HCT116 (cell line): ENCODE data around the gene DIO1. TPM values are rescaled to one million over a fixed set of nuclear protein-coding genes. Genes with fewer than 3 reads are reported as not detected.

Experiments
- ATAC-seq: fragments of 200-7000 bp; cut with Tn5 transposase; 2 replicates; pipeline ENCODE4 v1.9.1; 2020; ENCODE audit warnings: mild to moderate bottlenecking, moderate library complexity
- BruUV-seq: library from RNA; stranded (reverse); fragments of 400-500 nt; replicated peaks from 2 replicates; lab custom pipeline; 2021; lab: Mats Ljungman, UMichigan
- CTCF ChIA-PET: fragments of 300-600 bp; sonication (Branson Sonifier 250); formaldehyde crosslinking; loops from one replicate; lab custom pipeline; 2021; ENCODE audit warnings: antibody characterized with exemption; lab: Charles Lee
- POLR2A ChIA-PET: fragments of 300-600, 350-600 bp; sonication (Branson Sonifier 250); formaldehyde crosslinking; loops from one replicate; lab custom pipeline; 2021; ENCODE audit warnings: antibody characterized with exemption; lab: Charles Lee
- RAD21 ChIA-PET, 2 experiments: fragments of 300-600 bp; sonication (Branson Sonifier 250); formaldehyde crosslinking; loops; one replicate each; lab custom pipeline; 2023; ENCODE audit warnings: low total read pairs in 2 of 2; ENCODE audit not compliant: uncharacterized antibody in 2 of 2, unreplicated experiment in 2 of 2, low non-redundant PET in 1 of 2; lab: Charles Lee
- DNase-seq: peaks from one replicate; pipeline ENCODE4 v3.0.0-alpha.2; 2010; ENCODE audit warnings: low read depth, low spot score
- H2AFZ ChIP-seq: fragments of 200-600 bp; shearing (Covaris generic), sonication (generic); 2 replicates; pipeline ENCODE4 v1.6.1; 2017; ENCODE audit warnings: low read depth, mixed run types, mixed read lengths, antibody characterized with exemption, low read length; ENCODE audit not compliant: poor library complexity, severe bottlenecking
- H3K27ac ChIP-seq: 2 replicates; pipeline ENCODE4 v1.5.1; 2012; ENCODE audit warnings: low read depth, low read length
- H3K27me3 ChIP-seq: fragments of 200-600 bp; sonication (generic); 2 replicates; pipeline ENCODE4 v1.6.1; 2016; ENCODE audit warnings: mixed run types, low read length, mixed read lengths; ENCODE audit not compliant: insufficient read depth
- H3K36me3 ChIP-seq, 2 experiments: fragments of 200-500 bp in 1 of 2; fragments of 200-600 bp in 1 of 2; sonication (Bioruptor generic) in 1 of 2; sonication (generic) in 1 of 2; 2 replicates each; pipeline versions ENCODE4 v1.5.1 to v1.6.1; 2014 to 2016; ENCODE audit warnings: low read length in 2 of 2, inconsistent platforms in 1 of 2, mixed read lengths in 1 of 2, mixed run types in 1 of 2; ENCODE audit not compliant: insufficient read depth in 2 of 2, control insufficient read depth in 1 of 2
- H3K4me1 ChIP-seq, 2 experiments: fragments of 200-600 bp in 1 of 2; sonication (generic) in 1 of 2; 2 replicates each; pipeline versions ENCODE4 v1.5.1 to v1.6.1; 2012 to 2017; ENCODE audit warnings: low read length in 2 of 2, inconsistent platforms in 1 of 2, mild to moderate bottlenecking in 1 of 2, mixed read lengths in 1 of 2, mixed run types in 1 of 2, moderate library complexity in 1 of 2; ENCODE audit not compliant: insufficient read depth in 2 of 2, control insufficient read depth in 1 of 2
- H3K4me2 ChIP-seq: fragments of 200-600 bp; sonication (generic); 2 replicates; pipeline ENCODE4 v1.6.1; 2017; ENCODE audit warnings: mixed run types, low read length, mixed read lengths
- H3K4me3 ChIP-seq, 2 experiments: fragments of 200-600 bp in 1 of 2; sonication (generic) in 1 of 2; replicated peaks in 1 of 2; 2 replicates each; pipeline ENCODE4 v1.5.1; 2011 to 2016; ENCODE audit warnings: low read length in 2 of 2, control low read depth in 1 of 2, low read depth in 1 of 2, mild to moderate bottlenecking in 1 of 2, mixed read lengths in 1 of 2, mixed run types in 1 of 2
- H3K79me2 ChIP-seq: fragments of 200-600 bp; sonication (generic); 2 replicates; pipeline ENCODE4 v1.6.1; 2017; ENCODE audit warnings: mild to moderate bottlenecking, mixed run types, low read length, moderate library complexity, mixed read lengths; ENCODE audit not compliant: insufficient read depth
- H3K9ac ChIP-seq: fragments of 200-600 bp; sonication (generic); 2 replicates; pipeline ENCODE4 v1.6.1; 2016; ENCODE audit warnings: low read length, mixed read lengths
- H3K9me2 ChIP-seq: fragments of 200-600 bp; sonication (generic), shearing (Covaris generic); 2 replicates; pipeline ENCODE4 v1.6.1; 2017; ENCODE audit warnings: mixed run types, mild to moderate bottlenecking, moderate library complexity; ENCODE audit not compliant: insufficient read depth
- H3K9me3 ChIP-seq, 2 experiments: fragments of 200-500 bp in 1 of 2; fragments of 200-600 bp in 1 of 2; sonication (Bioruptor generic) in 1 of 2; sonication (generic) in 1 of 2; 2 replicates each; pipeline ENCODE4 v1.6.1; 2014 to 2017; ENCODE audit warnings: low read length in 2 of 2, mixed read lengths in 2 of 2, inconsistent platforms in 1 of 2, low read depth in 1 of 2, mild to moderate bottlenecking in 1 of 2, mixed run types in 1 of 2, moderate library complexity in 1 of 2; ENCODE audit not compliant: control insufficient read depth in 1 of 2, insufficient read depth in 1 of 2
- H4K20me1 ChIP-seq: fragments of 200-600 bp; sonication (generic), shearing (Covaris generic); 2 replicates; pipeline ENCODE4 v1.6.1; 2017; ENCODE audit warnings: mixed run types, mild to moderate bottlenecking, moderate library complexity; ENCODE audit not compliant: insufficient read depth
- EGR1 ChIP-seq: IDR thresholded peaks from 2 replicates; pipeline ENCODE4 v1.6.1; 2012; ENCODE audit warnings: low read depth
- EZH2 ChIP-seq: fragments of 200-600 bp; sonication (generic); IDR thresholded peaks from 2 replicates; pipeline ENCODE4 v1.6.1; 2017; ENCODE audit warnings: antibody characterized with exemption, mixed run types
- EZH2phosphoT487 ChIP-seq: fragments of 200-600 bp; IDR thresholded peaks from 2 replicates; pipeline ENCODE4 v1.6.1; 2018; ENCODE audit warnings: antibody characterized with exemption, borderline replicate concordance
- POLR2AphosphoS5 ChIP-seq: IDR thresholded peaks from 2 replicates; pipeline ENCODE4 v1.6.1; 2011; ENCODE audit warnings: mild to moderate bottlenecking, low read depth, low read length, moderate library complexity
- SRF ChIP-seq: IDR thresholded peaks from 2 replicates; pipeline ENCODE4 v1.6.1; 2012; ENCODE audit warnings: low read depth
- TCF7L2 ChIP-seq: IDR thresholded peaks from 2 replicates; pipeline ENCODE4 v1.7.0; 2011; ENCODE audit warnings: borderline replicate concordance, inconsistent platforms; ENCODE audit not compliant: insufficient read depth, insufficient read length; ENCODE audit errors: extremely low read depth
- ZNF274 ChIP-seq: fragments of 200-500 bp; sonication (Bioruptor generic); IDR thresholded peaks from 2 replicates; pipeline ENCODE4 v1.6.1; 2014; ENCODE audit warnings: mild to moderate bottlenecking, low read depth, low read length, inconsistent platforms
- intact Hi-C: fragments of 100-400 bp; cut with micrococcal nuclease; formaldehyde crosslinking; loops from 2 replicates; pipeline ENCODE4 v1.10.0; 2022
- total RNA-seq: library from RNA; stranded (reverse); gene quantifications from one replicate; pipeline ENCODE4 v1.2.1, GENCODE V29; 2021; ENCODE audit not compliant: unreplicated experiment
- TF ChIP-seq, protein P1 (sequence below): IDR thresholded peaks from 2 replicates; pipeline ENCODE4 v1.6.1; 2012; ENCODE audit warnings: low read depth
- TF ChIP-seq, protein P2 (sequence below), 3 experiments: fragments of 200-600 bp in 1 of 3; sonication (generic) in 1 of 3; IDR thresholded peaks in 2 of 3; conservative IDR thresholded peaks in 1 of 3; 2 replicates each; pipeline ENCODE4 v1.5.1; 2012 to 2017; ENCODE audit warnings: low read depth in 2 of 3, low read length in 2 of 3, antibody characterized with exemption in 1 of 3, borderline replicate concordance in 1 of 3, control low read depth in 1 of 3, mild to moderate bottlenecking in 1 of 3, mixed read lengths in 1 of 3, mixed run types in 1 of 3, moderate library complexity in 1 of 3; ENCODE audit not compliant: insufficient read depth in 1 of 3
- TF ChIP-seq, protein P3 (sequence below): IDR thresholded peaks from 2 replicates; pipeline ENCODE4 v1.6.1; 2012

The DIO1 gene
- total RNA-seq, 1 experiment from 2014 or later: not detected

DNA sequence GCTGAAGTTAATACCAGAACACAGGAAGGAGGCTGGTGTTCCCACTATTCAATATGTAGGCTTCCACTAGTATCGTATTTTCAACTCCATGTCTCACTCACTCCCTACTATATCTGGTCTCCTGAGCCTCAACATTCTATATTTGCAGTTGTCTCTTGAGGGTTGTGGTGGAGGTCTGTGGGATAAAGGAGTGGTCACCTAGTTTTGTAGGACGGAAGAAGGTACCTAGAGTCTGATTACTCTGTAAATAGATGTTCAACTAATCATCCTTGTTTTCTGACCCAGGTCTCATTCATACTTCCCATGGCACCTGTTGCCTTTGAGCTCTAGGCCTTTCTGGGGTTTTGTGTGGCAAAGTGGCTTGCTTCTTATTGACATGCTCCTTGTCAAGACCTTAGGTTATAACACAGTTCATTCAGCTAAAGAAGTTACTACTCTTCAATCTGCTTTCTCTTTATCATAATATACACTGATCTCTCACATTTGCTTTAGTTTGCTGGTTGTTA, 33.4 kb downstream of the DIO1 start:
- Histone ChIP-seq H3K36me3 (peaks cover 10 to 21% of the 10 kb centered on the region in 2 experiments), H3K79me2 (0 out of 2 replicates have a peak, but pooled peaks cover 3% of the 10 kb centered on the region), H3K27ac (no peak overlapping the region), H3K9ac (no peak overlapping the region), H3K4me2 (no peak overlapping the region), H4K20me1 (no peaks in the 10 kb centered on the region), H3K9me2 (no peaks in the 10 kb centered on the region), H3K27me3 (no peaks in the 10 kb centered on the region), H3K9me3 (peaks cover 0 to under 1% of the 10 kb centered on the region in 2 experiments; a peak in 2 of 4 replicates), H2AFZ (no peak overlapping the region), H3K4me1 (no peaks in the 10 kb centered on the region), H3K4me3 (no peak overlapping the region)
- DNase-seq (no peak), ATAC-seq (no peak)
- no TSS peak for BruUV-seq
- CTCF ChIA-PET: interaction anchor here (1.4 kb wide), 1 partner anchor 18 kb away, joined by 5 read pairs; the partner anchor contains the start of gene IFT25
- intact Hi-C loops: no loop called here
- RAD21 ChIA-PET: no interaction called here
- TF ChIP-seq EGR1: no peak
- POLR2A ChIA-PET: interaction anchor here (0.5 to 1.4 kb wide), 2 partner anchors 10 to 300 kb away, joined by 3 to 5 read pairs; no protein-coding TSS in a partner anchor

DNA sequence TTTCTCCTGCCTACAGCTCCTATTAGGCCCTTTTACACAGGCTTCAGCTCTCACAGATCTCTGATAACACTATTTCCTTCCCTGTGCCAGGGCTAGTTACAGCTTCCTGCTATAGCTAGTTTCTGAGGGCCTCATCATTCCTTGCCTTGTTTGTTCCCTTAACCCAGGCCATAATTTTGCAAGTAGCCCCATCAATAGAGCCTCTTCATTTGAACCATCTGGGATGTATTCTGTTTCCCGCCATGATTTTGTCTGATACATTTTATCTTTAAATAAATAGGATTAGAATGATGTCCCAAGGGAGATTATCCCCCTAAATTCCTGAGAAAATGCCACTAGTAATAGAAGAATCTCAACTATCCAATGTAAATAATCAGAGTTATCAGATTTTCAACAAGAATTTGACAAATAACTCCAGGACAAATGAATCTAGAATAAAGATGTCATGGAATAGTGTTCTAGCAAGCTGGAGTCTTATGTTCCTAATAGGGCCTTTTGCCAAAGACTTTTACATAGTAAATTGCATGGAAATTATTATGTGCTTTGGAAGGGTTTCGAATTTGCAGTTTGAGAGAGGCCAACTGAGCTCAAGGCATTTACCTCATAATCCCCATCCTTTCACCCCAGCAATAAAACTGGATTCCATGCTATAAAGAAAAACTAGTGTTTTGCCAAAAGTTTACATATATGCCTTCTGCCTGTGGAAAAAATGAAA, 35.4 kb downstream of the DIO1 start:
- no peaks in the 10 kb centered on the region for H3K4me1 ChIP-seq
- H3K4me3 ChIP-seq: no peak overlapping the region
- RAD21 ChIA-PET: no interaction called here
- H3K27me3 ChIP-seq: no peaks in the 10 kb centered on the region
- no peak overlapping the region for H3K4me2 ChIP-seq
- ATAC-seq (no peak), DNase-seq (no peak)
- intact Hi-C loops: no loop called here
- H3K9me3 ChIP-seq: peaks cover 6 to 7% of the 10 kb centered on the region in 2 experiments; a peak in 3 of 4 replicates
- BruUV-seq: no TSS peak
- POLR2A ChIA-PET: no interaction called here
- no peaks in the 10 kb centered on the region for H3K9me2 ChIP-seq
- no peak overlapping the region for H3K27ac ChIP-seq
- H3K79me2 ChIP-seq: 0 out of 2 replicates have a peak, but pooled peaks cover 3% of the 10 kb centered on the region
- TF ChIP-seq SRF (no peak), TCF7L2 (no peak), EZH2phosphoT487 (no peak), POLR2AphosphoS5 (no peak), EZH2 (no peak), ZNF274 (no peak)
- TF ChIP-seq, protein P1, sequence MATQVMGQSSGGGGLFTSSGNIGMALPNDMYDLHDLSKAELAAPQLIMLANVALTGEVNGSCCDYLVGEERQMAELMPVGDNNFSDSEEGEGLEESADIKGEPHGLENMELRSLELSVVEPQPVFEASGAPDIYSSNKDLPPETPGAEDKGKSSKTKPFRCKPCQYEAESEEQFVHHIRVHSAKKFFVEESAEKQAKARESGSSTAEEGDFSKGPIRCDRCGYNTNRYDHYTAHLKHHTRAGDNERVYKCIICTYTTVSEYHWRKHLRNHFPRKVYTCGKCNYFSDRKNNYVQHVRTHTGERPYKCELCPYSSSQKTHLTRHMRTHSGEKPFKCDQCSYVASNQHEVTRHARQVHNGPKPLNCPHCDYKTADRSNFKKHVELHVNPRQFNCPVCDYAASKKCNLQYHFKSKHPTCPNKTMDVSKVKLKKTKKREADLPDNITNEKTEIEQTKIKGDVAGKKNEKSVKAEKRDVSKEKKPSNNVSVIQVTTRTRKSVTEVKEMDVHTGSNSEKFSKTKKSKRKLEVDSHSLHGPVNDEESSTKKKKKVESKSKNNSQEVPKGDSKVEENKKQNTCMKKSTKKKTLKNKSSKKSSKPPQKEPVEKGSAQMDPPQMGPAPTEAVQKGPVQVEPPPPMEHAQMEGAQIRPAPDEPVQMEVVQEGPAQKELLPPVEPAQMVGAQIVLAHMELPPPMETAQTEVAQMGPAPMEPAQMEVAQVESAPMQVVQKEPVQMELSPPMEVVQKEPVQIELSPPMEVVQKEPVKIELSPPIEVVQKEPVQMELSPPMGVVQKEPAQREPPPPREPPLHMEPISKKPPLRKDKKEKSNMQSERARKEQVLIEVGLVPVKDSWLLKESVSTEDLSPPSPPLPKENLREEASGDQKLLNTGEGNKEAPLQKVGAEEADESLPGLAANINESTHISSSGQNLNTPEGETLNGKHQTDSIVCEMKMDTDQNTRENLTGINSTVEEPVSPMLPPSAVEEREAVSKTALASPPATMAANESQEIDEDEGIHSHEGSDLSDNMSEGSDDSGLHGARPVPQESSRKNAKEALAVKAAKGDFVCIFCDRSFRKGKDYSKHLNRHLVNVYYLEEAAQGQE: no peak
- TF ChIP-seq, protein P2, sequence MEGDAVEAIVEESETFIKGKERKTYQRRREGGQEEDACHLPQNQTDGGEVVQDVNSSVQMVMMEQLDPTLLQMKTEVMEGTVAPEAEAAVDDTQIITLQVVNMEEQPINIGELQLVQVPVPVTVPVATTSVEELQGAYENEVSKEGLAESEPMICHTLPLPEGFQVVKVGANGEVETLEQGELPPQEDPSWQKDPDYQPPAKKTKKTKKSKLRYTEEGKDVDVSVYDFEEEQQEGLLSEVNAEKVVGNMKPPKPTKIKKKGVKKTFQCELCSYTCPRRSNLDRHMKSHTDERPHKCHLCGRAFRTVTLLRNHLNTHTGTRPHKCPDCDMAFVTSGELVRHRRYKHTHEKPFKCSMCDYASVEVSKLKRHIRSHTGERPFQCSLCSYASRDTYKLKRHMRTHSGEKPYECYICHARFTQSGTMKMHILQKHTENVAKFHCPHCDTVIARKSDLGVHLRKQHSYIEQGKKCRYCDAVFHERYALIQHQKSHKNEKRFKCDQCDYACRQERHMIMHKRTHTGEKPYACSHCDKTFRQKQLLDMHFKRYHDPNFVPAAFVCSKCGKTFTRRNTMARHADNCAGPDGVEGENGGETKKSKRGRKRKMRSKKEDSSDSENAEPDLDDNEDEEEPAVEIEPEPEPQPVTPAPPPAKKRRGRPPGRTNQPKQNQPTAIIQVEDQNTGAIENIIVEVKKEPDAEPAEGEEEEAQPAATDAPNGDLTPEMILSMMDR (IDR thresholded peaks at IDR 0.05 in 2 of 3, conservative IDR thresholded peaks at IDR 0.05 in 1 of 3; ENCODE audit: borderline replicate concordance in 1 of 3, insufficient read depth in 1 of 3, low read depth in 2 of 3, low read length in 2 of 3): no peak
- TF ChIP-seq, protein P3, sequence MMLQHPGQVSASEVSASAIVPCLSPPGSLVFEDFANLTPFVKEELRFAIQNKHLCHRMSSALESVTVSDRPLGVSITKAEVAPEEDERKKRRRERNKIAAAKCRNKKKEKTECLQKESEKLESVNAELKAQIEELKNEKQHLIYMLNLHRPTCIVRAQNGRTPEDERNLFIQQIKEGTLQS: no peak
- peaks cover 2 to 15% of the 10 kb centered on the region in 2 experiments; a peak in 1 of 4 replicates for H3K36me3 ChIP-seq
- H3K9ac ChIP-seq: no peak overlapping the region
- CTCF ChIA-PET: no interaction called here
- no peak overlapping the region for H2AFZ ChIP-seq
- no peaks in the 10 kb centered on the region for H4K20me1 ChIP-seq
